Breast epithelium (tissue), 3 donors: ENCODE results near the gene TRPC4AP.

ENCODE experiments used
- POLR2A ChIP-seq: fragments of 450-650 bp; IDR thresholded peaks from one replicate; pipeline ENCODE4 v1.6.1; 2016; ENCODE audit warnings: antibody characterized with exemption, mild to moderate bottlenecking, moderate library complexity
- POLR2AphosphoS5 ChIP-seq, 3 donors: sonication (generic); formaldehyde crosslinking; IDR thresholded peaks; one replicate each; pipeline ENCODE4 v1.6.1; 2017; ENCODE audit warnings: antibody characterized with exemption in 3 of 3
- TF ChIP-seq, protein P1 (sequence below), 3 donors: fragments of 450-650 bp; IDR thresholded peaks; one replicate each; pipeline ENCODE4 v1.5.1; 2016 to 2017; ENCODE audit warnings: antibody characterized with exemption in 3 of 3, mild to moderate bottlenecking in 3 of 3, moderate library complexity in 3 of 3

DNA sequence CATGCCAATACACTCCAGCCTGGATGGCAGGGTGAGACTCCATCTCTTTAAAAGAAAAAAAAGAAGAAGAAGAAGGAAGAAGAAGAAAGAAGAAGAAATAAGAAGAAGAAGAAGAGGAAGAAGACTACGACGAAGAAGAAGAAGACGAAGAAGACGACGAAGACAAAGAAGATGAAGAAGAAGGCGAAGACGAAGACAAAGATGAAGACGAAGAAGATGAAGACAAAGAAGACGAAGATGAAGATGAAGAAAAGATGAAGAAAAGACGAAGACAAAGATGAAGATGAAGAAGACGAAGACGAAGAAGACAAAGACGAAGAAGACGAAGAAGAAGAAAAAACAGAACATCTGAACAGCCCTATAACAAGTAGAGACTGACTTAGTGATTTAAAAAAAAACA is 33.0 kb downstream of the TRPC4AP start:
- TF ChIP-seq POLR2A (no peak), POLR2AphosphoS5 (IDR thresholded peaks at IDR 0.05) (no peak)
- TF ChIP-seq, protein P1, sequence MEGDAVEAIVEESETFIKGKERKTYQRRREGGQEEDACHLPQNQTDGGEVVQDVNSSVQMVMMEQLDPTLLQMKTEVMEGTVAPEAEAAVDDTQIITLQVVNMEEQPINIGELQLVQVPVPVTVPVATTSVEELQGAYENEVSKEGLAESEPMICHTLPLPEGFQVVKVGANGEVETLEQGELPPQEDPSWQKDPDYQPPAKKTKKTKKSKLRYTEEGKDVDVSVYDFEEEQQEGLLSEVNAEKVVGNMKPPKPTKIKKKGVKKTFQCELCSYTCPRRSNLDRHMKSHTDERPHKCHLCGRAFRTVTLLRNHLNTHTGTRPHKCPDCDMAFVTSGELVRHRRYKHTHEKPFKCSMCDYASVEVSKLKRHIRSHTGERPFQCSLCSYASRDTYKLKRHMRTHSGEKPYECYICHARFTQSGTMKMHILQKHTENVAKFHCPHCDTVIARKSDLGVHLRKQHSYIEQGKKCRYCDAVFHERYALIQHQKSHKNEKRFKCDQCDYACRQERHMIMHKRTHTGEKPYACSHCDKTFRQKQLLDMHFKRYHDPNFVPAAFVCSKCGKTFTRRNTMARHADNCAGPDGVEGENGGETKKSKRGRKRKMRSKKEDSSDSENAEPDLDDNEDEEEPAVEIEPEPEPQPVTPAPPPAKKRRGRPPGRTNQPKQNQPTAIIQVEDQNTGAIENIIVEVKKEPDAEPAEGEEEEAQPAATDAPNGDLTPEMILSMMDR (IDR thresholded peaks at IDR 0.05), result no peak
